Gastrocnemius medialis (tissue), 4 donors: ENCODE results near the gene GALNT2.

Source experiments
- POLR2A ChIP-seq, 2 donors: fragments of 450-650 bp; IDR thresholded peaks; one replicate each; pipeline ENCODE4 v1.6.1; 2017; ENCODE audit warnings: antibody characterized with exemption in 2 of 2, mild to moderate bottlenecking in 2 of 2, moderate library complexity in 2 of 2
- TF ChIP-seq, protein P1 (sequence below), 5 experiments: fragments of 450-650 bp in 3 of 5; fragments of 200-600 bp in 2 of 5; sonication (generic) in 2 of 5; IDR thresholded peaks in 4 of 5; conservative IDR thresholded peaks in 1 of 5; 1 replicate in 4 of 5; 2 replicates in 1 of 5; pipeline ENCODE4 v1.5.1; 2016 to 2019; ENCODE audit warnings: antibody characterized with exemption in 5 of 5, mild to moderate bottlenecking in 3 of 5, moderate library complexity in 3 of 5

DNA sequence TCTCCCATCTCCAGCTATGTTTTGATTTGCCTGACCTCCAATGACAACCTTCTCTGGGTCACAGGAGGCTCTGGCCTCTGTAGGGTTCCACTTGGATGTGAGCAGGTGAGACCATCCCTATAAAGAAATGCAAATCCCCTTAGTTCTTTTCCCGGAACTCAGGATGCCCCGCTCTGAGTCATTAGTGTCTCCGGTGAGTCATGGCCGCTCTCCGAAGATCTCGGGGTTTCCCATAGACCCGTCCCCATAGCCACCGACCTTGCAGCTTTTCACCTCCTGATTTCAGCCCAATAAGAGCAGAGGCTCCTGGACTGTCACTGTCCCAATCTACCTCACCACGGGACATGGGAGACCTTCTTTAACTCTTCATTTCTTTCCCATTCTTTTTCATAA is 260.9 kb downstream of the GALNT2 start:
- TF ChIP-seq, protein P1, sequence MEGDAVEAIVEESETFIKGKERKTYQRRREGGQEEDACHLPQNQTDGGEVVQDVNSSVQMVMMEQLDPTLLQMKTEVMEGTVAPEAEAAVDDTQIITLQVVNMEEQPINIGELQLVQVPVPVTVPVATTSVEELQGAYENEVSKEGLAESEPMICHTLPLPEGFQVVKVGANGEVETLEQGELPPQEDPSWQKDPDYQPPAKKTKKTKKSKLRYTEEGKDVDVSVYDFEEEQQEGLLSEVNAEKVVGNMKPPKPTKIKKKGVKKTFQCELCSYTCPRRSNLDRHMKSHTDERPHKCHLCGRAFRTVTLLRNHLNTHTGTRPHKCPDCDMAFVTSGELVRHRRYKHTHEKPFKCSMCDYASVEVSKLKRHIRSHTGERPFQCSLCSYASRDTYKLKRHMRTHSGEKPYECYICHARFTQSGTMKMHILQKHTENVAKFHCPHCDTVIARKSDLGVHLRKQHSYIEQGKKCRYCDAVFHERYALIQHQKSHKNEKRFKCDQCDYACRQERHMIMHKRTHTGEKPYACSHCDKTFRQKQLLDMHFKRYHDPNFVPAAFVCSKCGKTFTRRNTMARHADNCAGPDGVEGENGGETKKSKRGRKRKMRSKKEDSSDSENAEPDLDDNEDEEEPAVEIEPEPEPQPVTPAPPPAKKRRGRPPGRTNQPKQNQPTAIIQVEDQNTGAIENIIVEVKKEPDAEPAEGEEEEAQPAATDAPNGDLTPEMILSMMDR (IDR thresholded peaks at IDR 0.05 in 4 of 5, conservative IDR thresholded peaks at IDR 0.05 in 1 of 5) = no peak
- no peak for TF ChIP-seq POLR2A (IDR thresholded peaks at IDR 0.05)
